K562 (cell line): Measurements from ENCODE around the gene GATAD2B. TPM values are rescaled to one million over a fixed set of nuclear protein-coding genes. Genes with fewer than 3 reads are reported as not detected.

Source experiments
- CREBBP ChIP-seq: IDR thresholded peaks from one replicate; pipeline ENCODE4 v1.6.1; 2012; ENCODE audit warnings: low read depth, mild to moderate bottlenecking, control low read depth, inconsistent platforms, low read length
- DACH1 ChIP-seq: fragments of 450-650 bp; IDR thresholded peaks from 2 replicates; pipeline ENCODE4 v1.6.1; 2018; ENCODE audit not compliant: partially characterized antibody
- EGR1 ChIP-seq: fragments of 450-650 bp; conservative IDR thresholded peaks from 2 replicates; pipeline ENCODE4 v1.6.1; 2017; ENCODE audit warnings: mild to moderate bottlenecking
- HMG20B ChIP-seq: fragments of 250-450 bp; sonication (Bioruptor Pico); IDR thresholded peaks from 2 replicates; pipeline ENCODE4 v1.5.0; 2021; ENCODE audit warnings: mild to moderate bottlenecking
- KLF1 ChIP-seq: fragments of 450-650 bp; IDR thresholded peaks from 2 replicates; pipeline ENCODE4 v1.6.1; 2016; ENCODE audit warnings: missing genetic modification characterization, missing compliant biosample characterization
- NFIC ChIP-seq: fragments of 450-650 bp; IDR thresholded peaks from 2 replicates; pipeline ENCODE4 v1.6.1; 2017; ENCODE audit warnings: mild to moderate bottlenecking, inconsistent platforms
- RB1 ChIP-seq: fragments of 450-650 bp; IDR thresholded peaks from 2 replicates; pipeline ENCODE4 v1.6.1; 2017; ENCODE audit warnings: low read depth, mild to moderate bottlenecking
- SAFB2 ChIP-seq: fragments of 200-400 bp; formaldehyde crosslinking; IDR thresholded peaks from 2 replicates; pipeline ENCODE4 v1.6.1; 2018; ENCODE audit warnings: borderline replicate concordance, low read length, low read depth, moderate library complexity; ENCODE audit not compliant: severe bottlenecking
- SMAD3 ChIP-seq: fragments of 450-650 bp; formaldehyde crosslinking; conservative IDR thresholded peaks from 2 replicates; pipeline ENCODE4 v1.4.0; 2020; ENCODE audit warnings: mild to moderate bottlenecking
- TAF9B ChIP-seq: fragments of 450-650 bp; IDR thresholded peaks from 2 replicates; pipeline ENCODE4 v1.6.1; 2018; ENCODE audit warnings: mild to moderate bottlenecking; ENCODE audit not compliant: partially characterized antibody
- TOE1 ChIP-seq, 2 experiments: fragments of 450-650 bp in 1 of 2; sonication (generic) in 1 of 2; formaldehyde crosslinking in 1 of 2; IDR thresholded peaks; 2 replicates each; pipeline versions ENCODE4 v1.7.1 to v1.8.0; 2016 to 2022; ENCODE audit warnings: borderline replicate concordance in 2 of 2, mild to moderate bottlenecking in 2 of 2, antibody characterized with exemption in 1 of 2, inconsistent platforms in 1 of 2, low read depth in 1 of 2, missing genetic modification reagents in 1 of 2, moderate library complexity in 1 of 2
- ZBTB11 ChIP-seq, 3 experiments: fragments of 200-800 bp in 1 of 3; fragments of 250-450 bp in 1 of 3; fragments of 450-650 bp in 1 of 3; sonication (Bioruptor Pico) in 1 of 3; sonication (Bioruptor generic) in 1 of 3; formaldehyde crosslinking in 1 of 3; IDR thresholded peaks; 2 replicates each; pipeline versions ENCODE4 v1.6.1 to v1.8.0; 2016 to 2022; ENCODE audit warnings: mild to moderate bottlenecking in 2 of 3, missing genetic modification characterization in 2 of 3, missing compliant biosample characterization in 1 of 3, moderate library complexity in 1 of 3
- ZFP30 ChIP-seq: fragments of 250-450 bp; sonication (Bioruptor Pico); IDR thresholded peaks from 2 replicates; pipeline ENCODE4 v1.8.0; 2022; ENCODE audit warnings: moderate library complexity, mild to moderate bottlenecking, inconsistent platforms, borderline replicate concordance
- ZNF311 ChIP-seq: fragments of 250-450 bp; sonication (Bioruptor Pico); IDR thresholded peaks from 2 replicates; pipeline ENCODE4 v1.4.0; 2020; ENCODE audit warnings: mild to moderate bottlenecking, moderate library complexity
- polyA plus RNA-seq, 8 experiments: library from polyadenylated mRNA; depleted of rRNA in 4 of 8; stranded (reverse) in 5 of 8; unstranded in 3 of 8; fragments of >200 nt; fragmentation: Nextera tagmentation in 2 of 8; fragmentation: Illumina TruSeq in 1 of 8; extraction: Ambion mirVana in 2 of 8; extraction: Trizol in 1 of 8; gene quantifications; 2 replicates each; pipeline versions ENCODE4 v1.2.1 to v1.2.3, GENCODE V29; 2011 to 2014; ENCODE audit warnings: inconsistent platforms in 1 of 8, missing spikeins in 1 of 8
- total RNA-seq, 7 experiments: library from RNA; depleted of rRNA in 6 of 7; stranded (reverse); fragments of >200 nt in 6 of 7; fragmentation: Illumina TruSeq in 2 of 7; extraction: Trizol in 2 of 7; gene quantifications; 2 replicates each; pipeline versions ENCODE4 v1.2.1 to v1.2.3, GENCODE V29; 2011 to 2021; ENCODE audit warnings: low replicate concordance in 1 of 7
- TF ChIP-seq, protein P1 (sequence below): sonication (generic); formaldehyde crosslinking; IDR thresholded peaks from 2 replicates; pipeline ENCODE4 v1.8.1; 2023; ENCODE audit warnings: mild to moderate bottlenecking, missing genetic modification reagents
- TF ChIP-seq, protein P2 (sequence below): conservative IDR thresholded peaks from 2 replicates; pipeline ENCODE4 v1.6.1; 2011; ENCODE audit warnings: low read depth, mild to moderate bottlenecking, low read length; ENCODE audit not compliant: control insufficient read depth
- TF ChIP-seq, protein P3 (sequence below), 2 experiments: fragments of 450-650 bp; IDR thresholded peaks; 2 replicates each; pipeline ENCODE4 v1.6.1; 2018; ENCODE audit warnings: mild to moderate bottlenecking in 2 of 2, low read depth in 1 of 2; ENCODE audit not compliant: partially characterized antibody in 2 of 2

GATAD2B gene
- total and polyA plus RNA-seq, 9 of the 15 experiments (the other 6 are each of a cell fraction or from before 2014, with no cell fraction given): 1.5 to 40.2 (median 4.9) TPM

GRCh38 chr1:153963850-153964331, 41.1 kb upstream of the GATAD2B start (continued):
- TF ChIP-seq, protein P1, sequence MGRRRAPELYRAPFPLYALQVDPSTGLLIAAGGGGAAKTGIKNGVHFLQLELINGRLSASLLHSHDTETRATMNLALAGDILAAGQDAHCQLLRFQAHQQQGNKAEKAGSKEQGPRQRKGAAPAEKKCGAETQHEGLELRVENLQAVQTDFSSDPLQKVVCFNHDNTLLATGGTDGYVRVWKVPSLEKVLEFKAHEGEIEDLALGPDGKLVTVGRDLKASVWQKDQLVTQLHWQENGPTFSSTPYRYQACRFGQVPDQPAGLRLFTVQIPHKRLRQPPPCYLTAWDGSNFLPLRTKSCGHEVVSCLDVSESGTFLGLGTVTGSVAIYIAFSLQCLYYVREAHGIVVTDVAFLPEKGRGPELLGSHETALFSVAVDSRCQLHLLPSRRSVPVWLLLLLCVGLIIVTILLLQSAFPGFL: no peak
- TF ChIP-seq RB1: peak; percentile 22; the same call in 1 of the 2 replicates
- no peak for TF ChIP-seq TAF9B
- TF ChIP-seq ZBTB11 (CRISPR knock-in tag; IDR thresholded peaks at IDR 0.05): peak in 1 of 3 experiments; percentile 21; a peak in 1 of 6 replicates
- no peak for TF ChIP-seq KLF1 (tag)
- TF ChIP-seq, protein P2, sequence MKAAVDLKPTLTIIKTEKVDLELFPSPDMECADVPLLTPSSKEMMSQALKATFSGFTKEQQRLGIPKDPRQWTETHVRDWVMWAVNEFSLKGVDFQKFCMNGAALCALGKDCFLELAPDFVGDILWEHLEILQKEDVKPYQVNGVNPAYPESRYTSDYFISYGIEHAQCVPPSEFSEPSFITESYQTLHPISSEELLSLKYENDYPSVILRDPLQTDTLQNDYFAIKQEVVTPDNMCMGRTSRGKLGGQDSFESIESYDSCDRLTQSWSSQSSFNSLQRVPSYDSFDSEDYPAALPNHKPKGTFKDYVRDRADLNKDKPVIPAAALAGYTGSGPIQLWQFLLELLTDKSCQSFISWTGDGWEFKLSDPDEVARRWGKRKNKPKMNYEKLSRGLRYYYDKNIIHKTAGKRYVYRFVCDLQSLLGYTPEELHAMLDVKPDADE: 0 out of 2 replicates have a peak, but pooled peaks have one; percentile 22
- TF ChIP-seq DACH1: no peak
- TF ChIP-seq EGR1: no peak; the same call in 1 of the 2 replicates
- no peak for TF ChIP-seq HMG20B (CRISPR knock-in tag)
- TF ChIP-seq NFIC: peak; percentile 99
- TF ChIP-seq ZNF311 (CRISPR knock-in tag): no peak
- TF ChIP-seq SAFB2: no peak
- no peak for TF ChIP-seq TOE1 (IDR thresholded peaks at IDR 0.05; ENCODE audit: borderline replicate concordance)
- TF ChIP-seq TOE1 (CRISPR knock-in tag; IDR thresholded peaks at IDR 0.05; ENCODE audit: borderline replicate concordance, low read depth): no peak
- no peak for TF ChIP-seq SMAD3 (CRISPR knock-in tag)
- TF ChIP-seq, protein P3, sequence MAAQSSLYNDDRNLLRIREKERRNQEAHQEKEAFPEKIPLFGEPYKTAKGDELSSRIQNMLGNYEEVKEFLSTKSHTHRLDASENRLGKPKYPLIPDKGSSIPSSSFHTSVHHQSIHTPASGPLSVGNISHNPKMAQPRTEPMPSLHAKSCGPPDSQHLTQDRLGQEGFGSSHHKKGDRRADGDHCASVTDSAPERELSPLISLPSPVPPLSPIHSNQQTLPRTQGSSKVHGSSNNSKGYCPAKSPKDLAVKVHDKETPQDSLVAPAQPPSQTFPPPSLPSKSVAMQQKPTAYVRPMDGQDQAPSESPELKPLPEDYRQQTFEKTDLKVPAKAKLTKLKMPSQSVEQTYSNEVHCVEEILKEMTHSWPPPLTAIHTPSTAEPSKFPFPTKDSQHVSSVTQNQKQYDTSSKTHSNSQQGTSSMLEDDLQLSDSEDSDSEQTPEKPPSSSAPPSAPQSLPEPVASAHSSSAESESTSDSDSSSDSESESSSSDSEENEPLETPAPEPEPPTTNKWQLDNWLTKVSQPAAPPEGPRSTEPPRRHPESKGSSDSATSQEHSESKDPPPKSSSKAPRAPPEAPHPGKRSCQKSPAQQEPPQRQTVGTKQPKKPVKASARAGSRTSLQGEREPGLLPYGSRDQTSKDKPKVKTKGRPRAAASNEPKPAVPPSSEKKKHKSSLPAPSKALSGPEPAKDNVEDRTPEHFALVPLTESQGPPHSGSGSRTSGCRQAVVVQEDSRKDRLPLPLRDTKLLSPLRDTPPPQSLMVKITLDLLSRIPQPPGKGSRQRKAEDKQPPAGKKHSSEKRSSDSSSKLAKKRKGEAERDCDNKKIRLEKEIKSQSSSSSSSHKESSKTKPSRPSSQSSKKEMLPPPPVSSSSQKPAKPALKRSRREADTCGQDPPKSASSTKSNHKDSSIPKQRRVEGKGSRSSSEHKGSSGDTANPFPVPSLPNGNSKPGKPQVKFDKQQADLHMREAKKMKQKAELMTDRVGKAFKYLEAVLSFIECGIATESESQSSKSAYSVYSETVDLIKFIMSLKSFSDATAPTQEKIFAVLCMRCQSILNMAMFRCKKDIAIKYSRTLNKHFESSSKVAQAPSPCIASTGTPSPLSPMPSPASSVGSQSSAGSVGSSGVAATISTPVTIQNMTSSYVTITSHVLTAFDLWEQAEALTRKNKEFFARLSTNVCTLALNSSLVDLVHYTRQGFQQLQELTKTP (IDR thresholded peaks at IDR 0.05; ENCODE audit: low read depth in 1 of 2, partially characterized antibody in 2 of 2): peak in 1 of 2 experiments; percentile 25
- no peak for TF ChIP-seq CREBBP
- no peak for TF ChIP-seq ZFP30
